GM18907 (cell line): ENCODE data around the gene KCNK10.

Experiments
- ATAC-seq: cut with Tn5 transposase; IDR thresholded peaks from one replicate; pipeline ENCODE4 v1.9.1; 2021; ENCODE audit warnings: mild to moderate bottlenecking, moderate library complexity; ENCODE audit not compliant: unreplicated experiment

The KCNK10 gene

GRCh38 chr14:88323086-88323522, at the start of gene KCNK10:
KCNK10 (minus strand) TSS chr14:88323269; CDS start chr14:88322798, 471 bp downstream.
- ATAC-seq = peak; percentile 37

- ATAC-seq = no peak
Measured at GRCh38 chr14:88369496-88369895, 46.4 kb upstream of the KCNK10 start.

GRCh38 chr14:88364710-88365413, 41.8 kb upstream of the KCNK10 start:
- ATAC-seq = no peak

- ATAC-seq = no peak
Measured at GRCh38 chr14:88363644-88364043, 40.6 kb upstream of the KCNK10 start.

GRCh38 chr14:88359500-88359899, 36.4 kb upstream of the KCNK10 start:
- no peak for ATAC-seq

- ATAC-seq = no peak
Measured at GRCh38 chr14:88354358-88354757, 31.3 kb upstream of the KCNK10 start.

- no peak for ATAC-seq
Measured at GRCh38 chr14:88352698-88353097, 29.6 kb upstream of the KCNK10 start.

- ATAC-seq = no peak
Measured at GRCh38 chr14:88351966-88352691, 29.1 kb upstream of the KCNK10 start.

- ATAC-seq = no peak
Measured at GRCh38 chr14:88348546-88348945, 25.5 kb upstream of the KCNK10 start.

- ATAC-seq = no peak
Measured at GRCh38 chr14:88346048-88346639, 23.1 kb upstream of the KCNK10 start.

- ATAC-seq = no peak
Measured at GRCh38 chr14:88342980-88343379, 19.9 kb upstream of the KCNK10 start.

GRCh38 chr14:88340357-88340756, 17.3 kb upstream of the KCNK10 start:
- ATAC-seq = no peak

- ATAC-seq = no peak
Measured at GRCh38 chr14:88333036-88333435, 10.0 kb upstream of the KCNK10 start.

GRCh38 chr14:88327497-88327896, 4.4 kb upstream of the KCNK10 start:
- no peak for ATAC-seq

GRCh38 chr14:88326352-88327103, 3.5 kb upstream of the KCNK10 start:
- no peak for ATAC-seq

- ATAC-seq = no peak
Measured at GRCh38 chr14:88325883-88326282, 2.8 kb upstream of the KCNK10 start.

- ATAC-seq = no peak
Measured at GRCh38 chr14:88324930-88325329, 1.9 kb upstream of the KCNK10 start.

- ATAC-seq = no peak
Measured at GRCh38 chr14:88324491-88324890, 1.4 kb upstream of the KCNK10 start.

- peak; percentile 96 for ATAC-seq
Measured at GRCh38 chr14:88323523-88324199, 592 bp upstream of the KCNK10 start.

- ATAC-seq = no peak
Measured at GRCh38 chr14:88322504-88323085, 474 bp downstream of the KCNK10 start.
